K562 (cell line): Measurements from ENCODE around the gene CDC37. TPM values are rescaled to one million over a fixed set of nuclear protein-coding genes. Genes with fewer than 3 reads are reported as not detected.

Experiments used
- ARHGAP35 ChIP-seq: fragments of 450-650 bp; IDR thresholded peaks from 2 replicates; pipeline ENCODE4 v1.6.1; 2018; ENCODE audit not compliant: partially characterized antibody
- ERF ChIP-seq: fragments of 450-650 bp; formaldehyde crosslinking; IDR thresholded peaks from 2 replicates; pipeline ENCODE4 v1.4.0; 2020; ENCODE audit warnings: mild to moderate bottlenecking, mixed read lengths
- EWSR1 ChIP-seq: fragments of 450-650 bp; IDR thresholded peaks from 2 replicates; pipeline ENCODE4 v1.6.1; 2018; ENCODE audit warnings: borderline replicate concordance, mild to moderate bottlenecking, low read depth, moderate library complexity; ENCODE audit not compliant: partially characterized antibody
- EZH2 ChIP-seq: IDR thresholded peaks from 2 replicates; pipeline ENCODE4 v1.6.1; 2012; ENCODE audit warnings: low read depth, mild to moderate bottlenecking, inconsistent platforms, low read length, borderline replicate concordance
- GTF2A2 ChIP-seq: IDR thresholded peaks from 2 replicates; pipeline ENCODE4 v1.6.1; 2016; ENCODE audit warnings: mild to moderate bottlenecking, missing genetic modification characterization, missing compliant biosample characterization
- HMGN3 ChIP-seq: IDR thresholded peaks from 2 replicates; pipeline ENCODE4 v1.6.1; 2011; ENCODE audit warnings: borderline replicate concordance, low read depth, mild to moderate bottlenecking, mixed read lengths, low read length; ENCODE audit not compliant: insufficient read length; ENCODE audit errors: extremely low read depth
- KDM2B ChIP-seq: fragments of 250-450 bp; sonication (Bioruptor Pico); IDR thresholded peaks from 2 replicates; pipeline ENCODE4 v1.8.0; 2021; ENCODE audit warnings: mild to moderate bottlenecking, moderate library complexity
- MCM7 ChIP-seq, 2 experiments: fragments of 450-650 bp; IDR thresholded peaks; 2 replicates each; pipeline ENCODE4 v1.6.1; 2016 to 2018
- MEIS2 ChIP-seq: fragments of 450-650 bp; IDR thresholded peaks from 2 replicates; pipeline ENCODE4 v1.6.1; 2014; ENCODE audit warnings: mild to moderate bottlenecking; ENCODE audit not compliant: partially characterized antibody
- MLLT1 ChIP-seq, 2 experiments: fragments of 450-650 bp; IDR thresholded peaks; 2 replicates each; pipeline ENCODE4 v1.6.1; 2016
- MYC ChIP-seq, 2 experiments: fragments of 250-450 bp in 1 of 2; sonication (Bioruptor Pico) in 1 of 2; IDR thresholded peaks; 2 replicates each; pipeline versions ENCODE4 v1.5.1 to v1.6.1; 2012 to 2021; ENCODE audit warnings: low read depth in 2 of 2, borderline replicate concordance in 1 of 2, improper control_type of control experiment in 1 of 2, low read length in 1 of 2, mild to moderate bottlenecking in 1 of 2, moderate library complexity in 1 of 2
- NCOR1 ChIP-seq: fragments of 450-650 bp; IDR thresholded peaks from 2 replicates; pipeline ENCODE4 v1.6.1; 2016; ENCODE audit warnings: mild to moderate bottlenecking, moderate library complexity
- NFATC3 ChIP-seq: fragments of 450-650 bp; IDR thresholded peaks from 2 replicates; pipeline ENCODE4 v1.6.1; 2017; ENCODE audit warnings: mild to moderate bottlenecking
- RBM17 ChIP-seq: fragments of 200-400 bp; formaldehyde crosslinking; IDR thresholded peaks from 2 replicates; pipeline ENCODE4 v1.6.1; 2017; ENCODE audit warnings: low read depth, mild to moderate bottlenecking, low read length, borderline replicate concordance
- SMAD1 ChIP-seq: fragments of 150-350 bp; IDR thresholded peaks from 2 replicates; pipeline ENCODE4 v1.6.1; 2014; ENCODE audit warnings: low read length, low read depth; ENCODE audit not compliant: partially characterized antibody
- SOX6 ChIP-seq: fragments of 450-650 bp; IDR thresholded peaks from 2 replicates; pipeline ENCODE4 v1.6.1; 2014; ENCODE audit warnings: mild to moderate bottlenecking
- TFAM ChIP-seq: fragments of 250-450 bp; sonication (Bioruptor Pico); conservative IDR thresholded peaks from 2 replicates; pipeline ENCODE4 v1.5.0; 2021; ENCODE audit warnings: mild to moderate bottlenecking, moderate library complexity
- ZFP1 ChIP-seq: fragments of 450-650 bp; formaldehyde crosslinking; IDR thresholded peaks from 2 replicates; pipeline ENCODE4 v1.4.0; 2020; ENCODE audit warnings: mild to moderate bottlenecking, mixed read lengths
- polyA plus RNA-seq, 8 experiments: library from polyadenylated mRNA; depleted of rRNA in 4 of 8; stranded (reverse) in 5 of 8; unstranded in 3 of 8; fragments of >200 nt; fragmentation: Nextera tagmentation in 2 of 8; fragmentation: Illumina TruSeq in 1 of 8; extraction: Ambion mirVana in 2 of 8; extraction: Trizol in 1 of 8; gene quantifications; 2 replicates each; pipeline versions ENCODE4 v1.2.1 to v1.2.3, GENCODE V29; 2011 to 2014; ENCODE audit warnings: inconsistent platforms in 1 of 8, missing spikeins in 1 of 8
- total RNA-seq, 7 experiments: library from RNA; depleted of rRNA in 6 of 7; stranded (reverse); fragments of >200 nt in 6 of 7; fragmentation: Illumina TruSeq in 2 of 7; extraction: Trizol in 2 of 7; gene quantifications; 2 replicates each; pipeline versions ENCODE4 v1.2.1 to v1.2.3, GENCODE V29; 2011 to 2021; ENCODE audit warnings: low replicate concordance in 1 of 7
- TF ChIP-seq, protein P1 (sequence below): sonication (generic); formaldehyde crosslinking; IDR thresholded peaks from 2 replicates; pipeline ENCODE4 v1.8.0; 2022; ENCODE audit warnings: mild to moderate bottlenecking, missing genetic modification reagents
- TF ChIP-seq, protein P2 (sequence below): fragments of 250-450 bp; sonication (Bioruptor Pico); IDR thresholded peaks from 2 replicates; pipeline ENCODE4 v1.8.0; 2022; ENCODE audit warnings: moderate library complexity, mild to moderate bottlenecking, inconsistent platforms

CDC37 gene
- total and polyA plus RNA-seq, 9 of the 15 experiments (the other 6 are each of a cell fraction or from before 2014, with no cell fraction given), result 6.6 to 538 (median 227) TPM

DNA sequence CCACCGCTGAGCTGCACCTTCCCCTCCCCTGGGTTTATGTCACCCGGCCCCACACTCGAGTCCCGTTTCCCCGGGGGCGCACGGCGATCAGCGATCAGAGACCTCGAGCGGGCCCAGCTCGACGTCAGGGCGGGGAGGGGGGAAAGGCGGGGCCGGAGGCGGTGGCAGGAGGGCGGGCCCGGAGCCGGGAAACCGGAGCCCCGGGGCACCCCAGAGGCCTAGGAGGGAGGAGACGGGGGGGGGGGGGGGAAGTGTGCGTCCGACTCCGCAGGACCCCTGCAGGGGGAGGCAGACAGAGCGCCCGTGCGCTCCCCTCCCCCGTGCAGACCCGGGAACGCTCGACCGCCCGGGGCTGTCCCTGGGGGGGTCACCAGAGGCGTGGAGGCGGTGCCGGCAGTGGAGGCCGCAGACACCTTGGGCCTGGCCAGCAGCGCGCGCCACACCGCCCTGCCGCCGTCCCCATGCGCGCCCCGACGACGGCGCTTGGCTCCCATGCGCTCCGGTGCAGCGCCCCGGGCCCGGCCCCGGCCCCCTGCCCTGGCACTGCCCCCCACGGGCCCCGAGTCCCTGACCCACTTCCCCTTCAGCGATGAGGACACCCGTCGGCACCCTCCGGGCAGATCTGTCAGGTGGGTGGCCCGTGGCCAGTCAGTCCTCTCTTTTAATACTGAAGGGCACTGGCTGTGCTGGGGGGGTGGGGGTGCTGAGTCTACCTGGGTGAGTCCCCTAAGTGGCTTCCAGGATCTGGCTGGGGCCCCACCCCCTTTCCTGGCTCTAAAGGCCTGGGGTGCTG, 28.8 kb upstream of the CDC37 start (continued):
- TF ChIP-seq, protein P1, sequence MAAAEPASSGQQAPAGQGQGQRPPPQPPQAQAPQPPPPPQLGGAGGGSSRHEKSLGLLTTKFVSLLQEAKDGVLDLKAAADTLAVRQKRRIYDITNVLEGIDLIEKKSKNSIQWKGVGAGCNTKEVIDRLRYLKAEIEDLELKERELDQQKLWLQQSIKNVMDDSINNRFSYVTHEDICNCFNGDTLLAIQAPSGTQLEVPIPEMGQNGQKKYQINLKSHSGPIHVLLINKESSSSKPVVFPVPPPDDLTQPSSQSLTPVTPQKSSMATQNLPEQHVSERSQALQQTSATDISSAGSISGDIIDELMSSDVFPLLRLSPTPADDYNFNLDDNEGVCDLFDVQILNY (CRISPR knock-in tag), result no peak
- TF ChIP-seq, protein P2, sequence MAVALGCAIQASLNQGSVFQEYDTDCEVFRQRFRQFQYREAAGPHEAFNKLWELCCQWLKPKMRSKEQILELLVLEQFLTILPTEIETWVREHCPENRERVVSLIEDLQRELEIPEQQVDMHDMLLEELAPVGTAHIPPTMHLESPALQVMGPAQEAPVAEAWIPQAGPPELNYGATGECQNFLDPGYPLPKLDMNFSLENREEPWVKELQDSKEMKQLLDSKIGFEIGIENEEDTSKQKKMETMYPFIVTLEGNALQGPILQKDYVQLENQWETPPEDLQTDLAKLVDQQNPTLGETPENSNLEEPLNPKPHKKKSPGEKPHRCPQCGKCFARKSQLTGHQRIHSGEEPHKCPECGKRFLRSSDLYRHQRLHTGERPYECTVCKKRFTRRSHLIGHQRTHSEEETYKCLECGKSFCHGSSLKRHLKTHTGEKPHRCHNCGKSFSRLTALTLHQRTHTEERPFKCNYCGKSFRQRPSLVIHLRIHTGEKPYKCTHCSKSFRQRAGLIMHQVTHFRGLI (CRISPR knock-in tag), result no peak
- no peak for TF ChIP-seq SOX6
- no peak for TF ChIP-seq MLLT1 (IDR thresholded peaks at IDR 0.05)
- peak; percentile 23 for TF ChIP-seq HMGN3
- TF ChIP-seq GTF2A2 (tag), result no peak
- TF ChIP-seq SMAD1, result no peak
- TF ChIP-seq KDM2B, result no peak
- no peak for TF ChIP-seq ARHGAP35
- TF ChIP-seq TFAM, result no peak
- no peak for TF ChIP-seq EWSR1
- no peak for TF ChIP-seq NCOR1
- peak; percentile 62; the same call in 1 of the 2 replicates for TF ChIP-seq MYC (IDR thresholded peaks at IDR 0.05; ENCODE audit: low read depth, low read length)
- no peak for TF ChIP-seq MYC (CRISPR knock-in tag; IDR thresholded peaks at IDR 0.05; ENCODE audit: borderline replicate concordance, low read depth)
- no peak for TF ChIP-seq RBM17
- TF ChIP-seq ZFP1 (CRISPR knock-in tag), result no peak
- TF ChIP-seq NFATC3, result no peak
- TF ChIP-seq MEIS2, result no peak
- no peak for TF ChIP-seq ERF (CRISPR knock-in tag)
- no peak for TF ChIP-seq EZH2
- no peak for TF ChIP-seq MCM7 (IDR thresholded peaks at IDR 0.05)
